OCI-LY7 (cell line): Measurements from ENCODE around the gene NEO1. TPM values are rescaled to one million over a fixed set of nuclear protein-coding genes. Genes with fewer than 3 reads are reported as not detected.

ENCODE experiments used
- BruUV-seq: library from RNA; stranded (reverse); fragments of 400-500 nt; replicated peaks from 2 replicates; lab custom pipeline; 2021; lab: Mats Ljungman, UMichigan
- CTCF ChIA-PET: fragments of 300-600 bp; sonication (Branson Sonifier 250); formaldehyde crosslinking; loops from one replicate; lab custom pipeline; 2022; ENCODE audit warnings: antibody characterized with exemption; ENCODE audit not compliant: unreplicated experiment; lab: Charles Lee
- POLR2A ChIA-PET: fragments of 300-600 bp; sonication (Branson Sonifier 250); formaldehyde crosslinking; loops from one replicate; lab custom pipeline; 2022; ENCODE audit warnings: antibody characterized with exemption; lab: Charles Lee
- DNase-seq: peaks from one replicate; pipeline ENCODE4 v3.0.0-alpha.2; 2015; ENCODE audit warnings: low spot score
- H2AFZ ChIP-seq: fragments of 200-600 bp; sonication (generic), shearing (Covaris generic); 2 replicates; pipeline ENCODE4 v1.6.1; 2014; ENCODE audit warnings: mild to moderate bottlenecking, antibody characterized with exemption, low read length, moderate library complexity
- H3K27ac ChIP-seq: fragments of 200-600 bp; sonication (generic); 2 replicates; pipeline ENCODE4 v1.5.1; 2014; ENCODE audit warnings: mixed run types, low read depth, mild to moderate bottlenecking, moderate library complexity, low read length, inconsistent platforms; ENCODE audit not compliant: poor library complexity, severe bottlenecking
- H3K36me3 ChIP-seq: fragments of 200-600 bp; sonication (generic); 2 replicates; pipeline ENCODE4 v1.6.1; 2014; ENCODE audit warnings: mild to moderate bottlenecking, antibody characterized with exemption, low read length, moderate library complexity, mixed read lengths; ENCODE audit not compliant: insufficient read depth
- H3K4me1 ChIP-seq: fragments of 200-600 bp; sonication (generic); 2 replicates; pipeline ENCODE4 v1.5.1; 2014; ENCODE audit warnings: mild to moderate bottlenecking, low read length; ENCODE audit not compliant: insufficient read depth, poor library complexity, severe bottlenecking
- H3K4me2 ChIP-seq: fragments of 200-600 bp; sonication (generic); 2 replicates; pipeline ENCODE4 v1.6.1; 2014; ENCODE audit warnings: mild to moderate bottlenecking, low read length
- H3K4me3 ChIP-seq: fragments of 200-600 bp; sonication (generic); 2 replicates; pipeline ENCODE4 v1.5.1; 2014; ENCODE audit warnings: mild to moderate bottlenecking, low read depth, low read length; ENCODE audit not compliant: poor library complexity, severe bottlenecking
- H3K79me2 ChIP-seq: fragments of 200-600 bp; sonication (generic); 2 replicates; pipeline ENCODE4 v1.6.1; 2016; ENCODE audit warnings: low read depth, mild to moderate bottlenecking, low read length, moderate library complexity, mixed read lengths; ENCODE audit not compliant: insufficient read depth
- H3K9me2 ChIP-seq: fragments of 200-600 bp; sonication (generic); 2 replicates; pipeline ENCODE4 v1.6.1; 2016; ENCODE audit warnings: mild to moderate bottlenecking, low read length, mixed read lengths; ENCODE audit not compliant: insufficient read depth
- H3K9me3 ChIP-seq: fragments of 200-600 bp; sonication (generic); 2 replicates; pipeline ENCODE4 v1.6.1; 2014; ENCODE audit warnings: mild to moderate bottlenecking, mixed run types, low read length, mixed read lengths
- H4K20me1 ChIP-seq: fragments of 200-600 bp; sonication (generic); 2 replicates; pipeline ENCODE4 v1.6.1; 2014; ENCODE audit warnings: mild to moderate bottlenecking, antibody characterized with exemption, low read length, moderate library complexity, mixed read lengths; ENCODE audit not compliant: insufficient read depth
- EZH2phosphoT487 ChIP-seq: fragments of 200-600 bp; sonication (generic); IDR thresholded peaks from 2 replicates; pipeline ENCODE4 v1.6.1; 2018; ENCODE audit warnings: low read depth, borderline replicate concordance, mild to moderate bottlenecking, mixed run types, antibody characterized with exemption, low read length, moderate library complexity, mixed read lengths
- intact Hi-C: fragments of 100-400 bp; cut with micrococcal nuclease; formaldehyde crosslinking; loops from one replicate; pipeline ENCODE4 v1.10.0; 2022; ENCODE audit not compliant: unreplicated experiment
- total RNA-seq, 2 experiments: library from RNA; depleted of rRNA in 1 of 2; stranded (reverse); fragments of >200 nt in 1 of 2; shearing (Covaris generic) in 1 of 2; gene quantifications; 2 replicates each; pipeline ENCODE4 v1.2.3, GENCODE V29; 2014 to 2022
- TF ChIP-seq, protein P1 (sequence below): fragments of 200-600 bp; sonication (generic); conservative IDR thresholded peaks from 2 replicates; pipeline ENCODE4 v1.5.1; 2014; ENCODE audit warnings: mild to moderate bottlenecking, antibody characterized with exemption, low read length, moderate library complexity, mixed read lengths

NEO1 gene
- total RNA-seq, 2 experiments from 2014 or later, result 3.0 TPM

- intact Hi-C loops, result no loop called here
- no peaks in the 10 kb centered on the region for H3K4me1 ChIP-seq
- POLR2A ChIA-PET, result interaction anchor here (0.7 kb wide), 1 partner anchor 42 kb away, joined by 6 read pairs; no protein-coding TSS in a partner anchor
- BruUV-seq, result no TSS peak
- no peaks in the 10 kb centered on the region for H3K9me3 ChIP-seq
- H3K9me2 ChIP-seq, result no peaks in the 10 kb centered on the region
- no peak overlapping the region for H2AFZ ChIP-seq
- H3K36me3 ChIP-seq, result no peaks in the 10 kb centered on the region
- TF ChIP-seq, protein P1, sequence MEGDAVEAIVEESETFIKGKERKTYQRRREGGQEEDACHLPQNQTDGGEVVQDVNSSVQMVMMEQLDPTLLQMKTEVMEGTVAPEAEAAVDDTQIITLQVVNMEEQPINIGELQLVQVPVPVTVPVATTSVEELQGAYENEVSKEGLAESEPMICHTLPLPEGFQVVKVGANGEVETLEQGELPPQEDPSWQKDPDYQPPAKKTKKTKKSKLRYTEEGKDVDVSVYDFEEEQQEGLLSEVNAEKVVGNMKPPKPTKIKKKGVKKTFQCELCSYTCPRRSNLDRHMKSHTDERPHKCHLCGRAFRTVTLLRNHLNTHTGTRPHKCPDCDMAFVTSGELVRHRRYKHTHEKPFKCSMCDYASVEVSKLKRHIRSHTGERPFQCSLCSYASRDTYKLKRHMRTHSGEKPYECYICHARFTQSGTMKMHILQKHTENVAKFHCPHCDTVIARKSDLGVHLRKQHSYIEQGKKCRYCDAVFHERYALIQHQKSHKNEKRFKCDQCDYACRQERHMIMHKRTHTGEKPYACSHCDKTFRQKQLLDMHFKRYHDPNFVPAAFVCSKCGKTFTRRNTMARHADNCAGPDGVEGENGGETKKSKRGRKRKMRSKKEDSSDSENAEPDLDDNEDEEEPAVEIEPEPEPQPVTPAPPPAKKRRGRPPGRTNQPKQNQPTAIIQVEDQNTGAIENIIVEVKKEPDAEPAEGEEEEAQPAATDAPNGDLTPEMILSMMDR, result no peak
- TF ChIP-seq EZH2phosphoT487, result no peak
- H3K27ac ChIP-seq, result no peak overlapping the region
- H3K4me2 ChIP-seq, result no peak overlapping the region
- no peaks in the 10 kb centered on the region for H4K20me1 ChIP-seq
- DNase-seq, result no peak
- CTCF ChIA-PET, result no interaction called here
- H3K4me3 ChIP-seq, result no peak overlapping the region
- H3K79me2 ChIP-seq, result no peaks in the 10 kb centered on the region
Measured at GRCh38 chr15:73142802-73143762, 90.8 kb downstream of the NEO1 start.

- CTCF ChIA-PET, result no interaction called here
- no peaks in the 10 kb centered on the region for H3K9me2 ChIP-seq
Measured at GRCh38 chr15:73143763-73144155, 91.5 kb downstream of the NEO1 start.

More at GRCh38 chr15:73143763-73144155, 91.5 kb downstream of the NEO1 start:
- no TSS peak for BruUV-seq
- TF ChIP-seq, protein P1, result no peak
- no peak for TF ChIP-seq EZH2phosphoT487
- Histone ChIP-seq H3K79me2 (no peaks in the 10 kb centered on the region), H3K4me2 (no peak overlapping the region), H3K4me3 (no peak overlapping the region), H2AFZ (no peak overlapping the region), H3K36me3 (no peaks in the 10 kb centered on the region), H3K27ac (no peak overlapping the region), H3K9me3 (no peaks in the 10 kb centered on the region), H3K4me1 (no peaks in the 10 kb centered on the region), H4K20me1 (no peaks in the 10 kb centered on the region)
- no peak for DNase-seq
- POLR2A ChIA-PET, result no interaction called here
- intact Hi-C loops, result no loop called here
